Activated CD8-positive, alpha-beta memory T cell treated with anti-CD3 and anti-CD28 coated beads, Interleukin-2, amount 50 U/mL, for 48 hours (primary cell): Measurements from ENCODE around the gene CHN1.

ENCODE experiments used
- DNase-seq: peaks from one replicate; pipeline ENCODE4 v3.0.0-alpha.2; 2020

Gene CHN1

GRCh38 chr2:175004980-175005732 is at the start of gene CHN1:
Gene CHN1, minus strand, starts transcription at chr2:175005381. Its CDS starts 469 bp downstream, at chr2:175004912.
- peak; percentile 82 for DNase-seq

- DNase-seq, result no peak
Observed at GRCh38 chr2:175054340-175054739, 49.2 kb upstream of the CHN1 start.

GRCh38 chr2:175049661-175050060 is 44.5 kb upstream of the CHN1 start:
- no peak for DNase-seq

GRCh38 chr2:175048275-175048674 is 43.1 kb upstream of the CHN1 start:
- no peak for DNase-seq

- DNase-seq, result no peak
Observed at GRCh38 chr2:175039490-175039889, 34.3 kb upstream of the CHN1 start.

- DNase-seq, result no peak
Observed at GRCh38 chr2:175039031-175039430, 33.9 kb upstream of the CHN1 start.

- no peak for DNase-seq
Observed at GRCh38 chr2:175037941-175038340, 32.8 kb upstream of the CHN1 start.

GRCh38 chr2:175036582-175037018 is 31.4 kb upstream of the CHN1 start:
- DNase-seq, result no peak

- no peak for DNase-seq
Observed at GRCh38 chr2:175035806-175036205, 30.6 kb upstream of the CHN1 start.

- no peak for DNase-seq
Observed at GRCh38 chr2:175034716-175035115, 29.5 kb upstream of the CHN1 start.

- DNase-seq, result no peak
Observed at GRCh38 chr2:175030380-175031271, 25.4 kb upstream of the CHN1 start.

- no peak for DNase-seq
Observed at GRCh38 chr2:175027755-175028154, 22.6 kb upstream of the CHN1 start.

- DNase-seq, result no peak
Observed at GRCh38 chr2:175026385-175026784, 21.2 kb upstream of the CHN1 start.

GRCh38 chr2:175025946-175026345 is 20.8 kb upstream of the CHN1 start:
- DNase-seq, result no peak

GRCh38 chr2:175025233-175025632 is 20.1 kb upstream of the CHN1 start:
- no peak for DNase-seq

- no peak for DNase-seq
Observed at GRCh38 chr2:175022923-175023322, 17.7 kb upstream of the CHN1 start.

GRCh38 chr2:175019566-175020327 is 14.6 kb upstream of the CHN1 start:
- no peak for DNase-seq

GRCh38 chr2:175017618-175018414 is 12.6 kb upstream of the CHN1 start:
- DNase-seq, result no peak

GRCh38 chr2:175015340-175015739 is 10.2 kb upstream of the CHN1 start:
- no peak for DNase-seq

GRCh38 chr2:175012516-175012915 is 7.3 kb upstream of the CHN1 start:
- DNase-seq, result no peak

- DNase-seq, result no peak
Observed at GRCh38 chr2:175011505-175011904, 6.3 kb upstream of the CHN1 start.

- DNase-seq, result no peak
Observed at GRCh38 chr2:175010848-175011254, 5.7 kb upstream of the CHN1 start.
